Vagina (tissue), 2 donors: ENCODE results near the gene HMGCR. TPM values are rescaled to one million over a fixed set of nuclear protein-coding genes. Genes with fewer than 3 reads are reported as not detected.

Experiments
- DNase-seq, 2 donors: peaks; one replicate each; pipeline ENCODE4 v3.0.0-alpha.2; 2017; ENCODE audit errors: extremely low spot score in 2 of 2
- H3K27ac ChIP-seq: fragments of 200-600 bp; sonication (generic); one replicate; pipeline ENCODE4 v1.5.1; 2019
- H3K27me3 ChIP-seq: fragments of 200-600 bp; sonication (generic); one replicate; pipeline ENCODE4 v1.5.1; 2019
- H3K36me3 ChIP-seq, 2 donors: fragments of 200-600 bp; sonication (generic); one replicate each; pipeline ENCODE4 v1.5.1; 2017 to 2019
- H3K4me1 ChIP-seq: fragments of 200-600 bp; sonication (generic); one replicate; pipeline ENCODE4 v1.5.1; 2019
- H3K4me3 ChIP-seq, 2 donors: fragments of 200-600 bp; sonication (generic); 1 replicate in 1 of 2; 2 replicates in 1 of 2; pipeline ENCODE4 v1.5.1; 2016 to 2019
- H3K9me3 ChIP-seq: fragments of 200-600 bp; sonication (generic); one replicate; pipeline ENCODE4 v1.5.1; 2019
- CTCF ChIP-seq, 3 experiments: fragments of 450-650 bp in 2 of 3; fragments of 200-600 bp in 1 of 3; sonication (generic) in 1 of 3; IDR thresholded peaks; one replicate each; pipeline ENCODE4 v1.5.1; 2017 to 2019; ENCODE audit warnings: antibody characterized with exemption in 3 of 3, mild to moderate bottlenecking in 2 of 3, moderate library complexity in 2 of 3
- POLR2A ChIP-seq, 2 donors: fragments of 450-650 bp; IDR thresholded peaks; one replicate each; pipeline ENCODE4 v1.6.1; 2017; ENCODE audit warnings: antibody characterized with exemption in 2 of 2, mild to moderate bottlenecking in 2 of 2, moderate library complexity in 2 of 2
- POLR2AphosphoS5 ChIP-seq, 2 donors: sonication (generic); formaldehyde crosslinking; IDR thresholded peaks; one replicate each; pipeline ENCODE4 v1.9.0; 2017; ENCODE audit warnings: antibody characterized with exemption in 2 of 2, mild to moderate bottlenecking in 2 of 2, low read depth in 1 of 2; ENCODE audit not compliant: insufficient read depth in 1 of 2
- intact Hi-C: fragments of 100-400 bp; cut with DNase I; formaldehyde crosslinking; loops from one replicate; pipeline ENCODE4 v1.15.1; 2023
- total RNA-seq: library from RNA; depleted of rRNA; stranded (reverse); fragments of >200 nt; gene quantifications from one replicate; pipeline ENCODE4 v1.2.3, GENCODE V29; 2016

HMGCR gene
- total RNA-seq, 1 donor from 2014 or later, result 42.7 TPM

DNA sequence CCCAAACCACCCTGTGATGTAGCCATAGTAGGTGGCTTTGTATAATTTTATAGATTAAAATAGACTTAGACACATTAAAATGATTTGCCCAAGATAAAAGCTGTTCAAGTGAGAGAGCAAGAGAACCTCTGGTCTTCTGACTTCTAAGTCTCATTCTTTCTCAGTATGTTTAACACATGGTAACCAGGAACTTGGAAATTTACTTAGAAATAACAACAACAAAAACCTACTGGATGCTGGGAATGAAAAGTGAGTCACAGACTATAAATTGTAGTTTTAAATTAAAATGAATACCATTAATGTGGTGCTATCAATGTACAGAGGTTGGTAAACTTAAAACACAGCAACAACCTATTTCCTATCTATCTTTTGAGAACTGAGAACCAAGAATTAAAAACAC is 30.4 kb downstream of the HMGCR start:
- Histone ChIP-seq H3K4me3 (no peak overlapping the region), H3K9me3 (no peaks in the 10 kb centered on the region), H3K27ac (no peak overlapping the region), H3K36me3 (no peaks in the 10 kb centered on the region), H3K4me1 (no peaks in the 10 kb centered on the region), H3K27me3 (no peaks in the 10 kb centered on the region)
- TF ChIP-seq POLR2A (IDR thresholded peaks at IDR 0.05) (no peak), POLR2AphosphoS5 (IDR thresholded peaks at IDR 0.05; ENCODE audit: insufficient read depth in 1 of 2, low read depth in 1 of 2) (no peak)
- no peak for DNase-seq
- intact Hi-C loops, result no loop called here

GRCh38 chr5:75368391-75368790 is 31.4 kb downstream of the HMGCR start:
- Histone ChIP-seq H3K4me3 (no peak overlapping the region), H3K36me3 (no peaks in the 10 kb centered on the region), H3K27ac (no peak overlapping the region), H3K27me3 (no peaks in the 10 kb centered on the region), H3K4me1 (no peaks in the 10 kb centered on the region), H3K9me3 (no peaks in the 10 kb centered on the region)
- DNase-seq, result no peak
- no peak for TF ChIP-seq POLR2A (IDR thresholded peaks at IDR 0.05)
- TF ChIP-seq POLR2AphosphoS5 (IDR thresholded peaks at IDR 0.05; ENCODE audit: insufficient read depth in 1 of 2, low read depth in 1 of 2), result no peak
- TF ChIP-seq CTCF (IDR thresholded peaks at IDR 0.05), result no peak
- intact Hi-C loops, result no loop called here

GRCh38 chr5:75373862-75374261 is 36.8 kb downstream of the HMGCR start:
- intact Hi-C loops, result no loop called here
- Histone ChIP-seq H3K27ac (no peak overlapping the region), H3K27me3 (no peaks in the 10 kb centered on the region), H3K36me3 (peaks cover 0 to 15% of the 10 kb centered on the region in 2 donors), H3K4me1 (no peaks in the 10 kb centered on the region), H3K9me3 (no peaks in the 10 kb centered on the region), H3K4me3 (no peak overlapping the region)
- TF ChIP-seq POLR2AphosphoS5 (IDR thresholded peaks at IDR 0.05; ENCODE audit: insufficient read depth in 1 of 2, low read depth in 1 of 2) (no peak), POLR2A (IDR thresholded peaks at IDR 0.05) (no peak), CTCF (IDR thresholded peaks at IDR 0.05) (no peak)
- DNase-seq, result no peak

DNA sequence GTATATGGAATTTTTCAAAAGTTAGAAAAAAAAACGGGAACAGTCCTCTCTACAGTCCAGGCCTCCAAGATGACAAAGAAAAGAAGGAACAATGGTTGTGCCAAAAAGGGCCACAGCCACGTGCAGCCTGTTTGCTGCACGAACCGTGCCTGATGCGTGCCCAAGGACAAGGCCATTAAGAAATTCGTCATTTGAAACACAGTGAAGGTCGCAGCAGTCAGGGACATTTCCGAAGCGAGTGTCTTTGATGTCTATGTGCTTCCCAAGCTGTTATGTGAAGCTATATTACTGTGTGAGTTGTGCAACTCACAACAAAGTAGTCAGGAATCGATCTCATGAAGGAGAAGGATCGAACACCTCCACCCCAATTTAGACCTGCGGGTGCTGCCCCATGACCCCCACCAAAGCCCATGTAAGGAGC is 37.4 kb downstream of the HMGCR start:
- Histone ChIP-seq H3K4me3 (no peak overlapping the region), H3K9me3 (no peaks in the 10 kb centered on the region), H3K27ac (no peak overlapping the region), H3K27me3 (no peaks in the 10 kb centered on the region), H3K36me3 (peaks cover 0 to 19% of the 10 kb centered on the region in 2 donors), H3K4me1 (no peaks in the 10 kb centered on the region)
- intact Hi-C loops, result no loop called here
- TF ChIP-seq POLR2AphosphoS5 (IDR thresholded peaks at IDR 0.05; ENCODE audit: insufficient read depth in 1 of 2, low read depth in 1 of 2) (no peak), POLR2A (IDR thresholded peaks at IDR 0.05) (no peak), CTCF (IDR thresholded peaks at IDR 0.05) (no peak)
- DNase-seq, result no peak

GRCh38 chr5:75375414-75375813 is 38.4 kb downstream of the HMGCR start:
- intact Hi-C loops, result no loop called here
- Histone ChIP-seq H3K4me3 (no peak overlapping the region), H3K36me3 (peaks cover 0 to 29% of the 10 kb centered on the region in 2 donors), H3K9me3 (no peaks in the 10 kb centered on the region), H3K27me3 (no peaks in the 10 kb centered on the region), H3K4me1 (no peaks in the 10 kb centered on the region), H3K27ac (no peak overlapping the region)
- TF ChIP-seq CTCF (IDR thresholded peaks at IDR 0.05), result no peak
- TF ChIP-seq POLR2AphosphoS5 (IDR thresholded peaks at IDR 0.05; ENCODE audit: insufficient read depth in 1 of 2, low read depth in 1 of 2), result no peak
- TF ChIP-seq POLR2A (IDR thresholded peaks at IDR 0.05), result no peak
- DNase-seq, result no peak
